Activated CD4-positive, CD25-positive, alpha-beta regulatory T cell treated with anti-CD3 and anti-CD28 coated beads, Interleukin-2, amount 50 U/mL, for 16 hours (primary cell): Measurements from ENCODE around the gene FOXA2.
"Not testable (repeated sequence)": the region's sequence is repeated elsewhere in the genome, so short reads cannot be mapped to it uniquely, and the experiment has no call there.

Source experiments
- DNase-seq: peaks from one replicate; pipeline ENCODE4 v3.0.0-alpha.2; 2020; ENCODE audit warnings: low read depth, low spot score

FOXA2 gene

GRCh38 chr20:22584522-22584921 is at the start of gene FOXA2:
FOXA2 (minus strand) TSS chr20:22584572; CDS start chr20:22584278, 294 bp downstream.
- DNase-seq, result no peak

GRCh38 chr20:22630701-22631100 is 46.3 kb upstream of the FOXA2 start:
- no peak for DNase-seq

- DNase-seq, result no peak
Measured at GRCh38 chr20:22629927-22630326, 45.6 kb upstream of the FOXA2 start.

- no peak for DNase-seq
Measured at GRCh38 chr20:22629447-22629846, 45.1 kb upstream of the FOXA2 start.

GRCh38 chr20:22626496-22626895 is 42.1 kb upstream of the FOXA2 start:
- DNase-seq, result no peak

DNA sequence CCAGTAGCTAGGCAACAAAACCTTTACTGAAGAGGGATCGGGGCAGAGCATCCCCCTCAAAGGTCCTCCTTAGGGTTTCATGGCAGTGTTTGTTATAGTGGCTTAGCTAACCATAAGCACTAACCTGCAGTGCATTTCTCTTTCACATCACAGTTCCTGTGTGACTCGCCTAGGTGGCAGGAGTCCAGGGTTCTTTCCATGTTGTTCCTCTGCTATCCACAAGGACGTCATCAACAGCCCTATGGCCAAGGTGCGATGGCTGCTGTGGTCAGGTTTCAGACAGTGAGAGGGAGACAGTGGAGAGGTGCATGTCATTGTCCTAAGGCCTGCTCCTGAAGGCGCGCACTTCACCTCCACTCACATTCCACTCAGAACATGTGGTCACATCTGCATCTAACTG is 38.8 kb upstream of the FOXA2 start:
- DNase-seq, result no peak

DNA sequence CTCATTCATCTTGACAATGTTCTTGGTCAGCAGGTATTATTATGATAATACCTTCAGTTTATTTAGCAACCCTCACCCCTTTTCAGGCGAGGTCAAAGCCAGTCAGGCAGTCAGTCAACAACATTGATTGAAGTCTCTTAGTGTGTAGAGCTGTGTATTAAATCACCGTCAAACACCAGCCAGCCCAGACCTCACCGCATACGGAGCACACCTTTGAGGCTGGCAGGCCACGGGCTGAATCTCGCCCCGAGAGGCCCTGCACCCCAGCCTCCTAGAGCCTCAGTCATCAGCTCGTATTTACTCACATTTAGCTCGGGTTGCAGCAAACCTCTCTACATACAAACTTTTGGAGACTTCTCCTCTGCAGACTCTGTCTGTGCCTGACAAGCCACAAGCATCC is 36.0 kb upstream of the FOXA2 start:
- DNase-seq, result no peak

DNA sequence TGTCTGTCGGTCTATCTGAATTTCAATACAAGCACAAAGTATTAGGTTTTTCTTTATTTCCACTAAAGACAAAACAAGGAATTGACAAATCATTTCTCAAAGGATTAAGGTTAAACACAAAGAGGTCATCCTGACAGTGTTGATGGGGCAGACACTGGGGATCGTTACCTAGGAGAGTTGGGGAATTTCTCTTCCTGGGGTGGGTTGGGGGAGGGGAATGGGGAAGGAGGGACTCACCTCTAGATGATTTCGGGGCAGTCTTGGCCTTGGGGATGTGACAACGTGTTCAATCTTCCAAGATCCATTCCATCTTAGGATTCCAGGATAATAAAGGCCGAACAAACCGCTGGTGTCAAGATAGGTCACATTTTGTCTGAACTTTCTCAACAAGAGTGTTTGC is 35.4 kb upstream of the FOXA2 start:
- DNase-seq, result no peak

DNA sequence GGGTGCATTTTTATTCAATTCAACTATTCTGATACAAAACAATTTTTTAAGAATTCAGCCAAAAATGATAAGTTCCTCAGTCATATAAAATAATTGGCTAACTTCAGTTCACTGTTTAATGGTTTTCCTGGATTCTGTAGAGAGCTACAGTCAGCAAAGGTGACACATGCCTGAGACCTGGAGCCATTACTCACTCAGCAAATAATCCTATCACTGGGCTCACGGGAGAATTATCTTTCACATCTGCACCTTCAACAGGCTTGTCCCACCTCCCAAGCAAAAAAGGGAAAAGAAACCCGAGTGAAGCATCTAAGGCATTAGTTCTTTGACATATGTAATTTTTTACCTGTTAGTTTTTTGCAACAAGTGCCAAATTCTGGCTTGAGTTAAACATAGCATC is 34.9 kb upstream of the FOXA2 start:
- DNase-seq, result no peak

DNA sequence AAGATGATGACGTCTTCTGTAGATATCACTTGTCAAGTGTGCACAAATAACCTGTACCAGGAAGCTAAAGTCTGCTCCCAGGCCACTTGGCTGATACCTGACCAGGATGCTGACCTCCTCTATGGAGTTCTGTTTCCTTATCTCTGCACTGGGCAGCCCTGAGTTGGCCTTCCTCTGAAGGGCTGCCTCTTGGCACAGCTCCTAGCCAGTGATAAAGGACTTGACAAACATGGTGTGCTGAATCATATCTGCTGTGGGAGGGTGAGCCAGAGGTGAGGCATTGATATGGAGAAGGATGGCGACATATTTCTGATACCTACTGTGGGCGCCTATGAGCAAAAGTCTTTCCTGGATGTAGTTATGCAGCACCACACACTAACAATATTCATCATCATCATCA is 32.8 kb upstream of the FOXA2 start:
- no peak for DNase-seq

- no peak for DNase-seq
Measured at GRCh38 chr20:22616551-22616950, 32.2 kb upstream of the FOXA2 start.

GRCh38 chr20:22615425-22615824 is 31.1 kb upstream of the FOXA2 start:
- no peak for DNase-seq

- DNase-seq, result no peak
Measured at GRCh38 chr20:22611636-22612035, 27.3 kb upstream of the FOXA2 start.

DNA sequence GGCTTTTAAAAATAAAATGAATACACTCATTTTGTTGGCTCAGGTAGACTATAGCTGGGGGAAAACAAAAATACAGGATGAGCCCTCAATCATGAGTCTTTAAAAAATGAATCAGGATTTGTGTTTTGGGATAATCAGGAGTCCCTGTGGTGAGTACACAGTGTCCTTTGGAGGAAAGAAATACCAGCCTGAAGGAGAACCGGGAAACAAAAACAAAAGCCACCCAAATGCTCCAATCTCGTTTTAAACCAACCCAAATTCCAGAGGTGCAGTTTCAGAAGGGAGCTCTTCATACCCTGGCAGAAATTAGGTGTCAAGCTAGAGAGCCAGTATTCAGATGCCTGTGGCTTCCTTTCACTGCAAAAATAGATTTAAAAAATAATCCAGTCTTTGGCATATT is 23.3 kb upstream of the FOXA2 start:
- no peak for DNase-seq

DNA sequence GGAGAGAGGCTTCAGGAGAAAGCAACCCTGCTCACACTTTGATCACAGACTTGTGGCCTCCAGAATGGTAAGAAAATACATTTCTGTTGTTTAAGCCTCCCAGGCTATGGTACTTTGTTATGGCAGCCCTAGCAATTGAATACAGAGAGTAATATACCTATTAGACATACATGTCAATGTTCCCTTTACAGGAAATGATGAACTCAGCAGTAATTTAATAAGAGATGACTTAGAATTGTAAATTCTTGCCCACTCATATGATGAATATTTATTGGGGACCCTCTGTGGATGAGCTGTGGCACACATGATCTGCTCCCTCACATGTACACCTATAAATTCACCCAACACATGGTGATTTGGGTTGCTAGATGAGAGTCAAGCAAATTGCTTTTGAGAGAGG is 20.4 kb upstream of the FOXA2 start:
- no peak for DNase-seq

- DNase-seq, result no peak
Measured at GRCh38 chr20:22601361-22602141, 17.2 kb upstream of the FOXA2 start.

- not testable (repeated sequence) for DNase-seq
Measured at GRCh38 chr20:22599258-22599657, 14.9 kb upstream of the FOXA2 start.

GRCh38 chr20:22597303-22597702 is 12.9 kb upstream of the FOXA2 start:
- DNase-seq, result no peak

DNA sequence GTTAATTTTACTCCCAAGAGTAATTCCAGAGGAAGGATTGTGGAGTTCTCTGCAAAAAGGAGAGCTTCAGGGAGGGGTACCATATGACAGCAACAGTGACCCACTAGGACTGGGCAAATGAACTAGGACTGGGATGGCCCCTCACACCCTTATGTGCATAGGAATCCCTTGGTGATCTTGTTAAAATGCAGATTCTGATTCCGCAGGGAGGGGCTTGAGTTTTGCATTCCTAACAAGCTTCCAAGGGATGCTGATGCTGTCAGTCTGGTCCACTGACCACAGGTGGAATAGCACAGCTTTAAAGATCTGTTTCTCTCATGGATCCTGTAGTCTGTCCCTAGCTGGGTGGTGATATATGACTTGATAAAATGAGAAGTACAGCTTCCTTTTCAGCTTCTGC is 6.3 kb upstream of the FOXA2 start:
- DNase-seq, result no peak

DNA sequence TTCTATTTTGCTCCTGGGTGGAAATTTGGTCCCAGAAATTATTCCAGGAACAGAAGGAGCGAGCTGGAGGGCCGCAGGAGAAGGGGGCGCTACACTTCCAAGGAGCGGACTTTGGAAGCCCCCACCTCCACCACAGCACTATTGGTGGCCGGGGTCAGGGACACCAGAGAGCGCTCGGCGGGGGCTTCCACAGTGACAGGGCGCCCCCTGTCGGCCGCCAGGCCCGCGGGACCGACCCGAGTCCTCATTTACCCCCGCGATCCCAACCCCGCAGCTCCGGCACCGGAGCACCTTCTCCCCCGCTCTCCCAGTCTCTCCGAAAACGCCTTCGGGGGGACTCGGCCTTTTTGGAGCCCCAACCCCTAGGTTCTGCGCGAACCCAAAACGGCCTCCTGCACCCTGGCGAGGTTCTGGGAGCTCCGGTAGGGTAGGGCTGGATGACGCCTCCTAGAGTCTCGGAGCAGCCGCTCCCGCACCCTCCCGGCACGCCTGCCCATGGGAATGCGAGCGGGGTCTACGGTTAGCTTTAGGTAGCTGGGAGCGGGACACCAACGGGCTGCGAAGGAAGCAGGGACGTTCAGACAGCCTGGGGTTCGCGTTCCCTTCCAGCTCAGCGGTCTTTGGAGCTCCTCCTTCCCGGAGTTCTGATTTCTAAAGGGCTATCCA is 2.4 kb upstream of the FOXA2 start:
- no peak for DNase-seq

DNA sequence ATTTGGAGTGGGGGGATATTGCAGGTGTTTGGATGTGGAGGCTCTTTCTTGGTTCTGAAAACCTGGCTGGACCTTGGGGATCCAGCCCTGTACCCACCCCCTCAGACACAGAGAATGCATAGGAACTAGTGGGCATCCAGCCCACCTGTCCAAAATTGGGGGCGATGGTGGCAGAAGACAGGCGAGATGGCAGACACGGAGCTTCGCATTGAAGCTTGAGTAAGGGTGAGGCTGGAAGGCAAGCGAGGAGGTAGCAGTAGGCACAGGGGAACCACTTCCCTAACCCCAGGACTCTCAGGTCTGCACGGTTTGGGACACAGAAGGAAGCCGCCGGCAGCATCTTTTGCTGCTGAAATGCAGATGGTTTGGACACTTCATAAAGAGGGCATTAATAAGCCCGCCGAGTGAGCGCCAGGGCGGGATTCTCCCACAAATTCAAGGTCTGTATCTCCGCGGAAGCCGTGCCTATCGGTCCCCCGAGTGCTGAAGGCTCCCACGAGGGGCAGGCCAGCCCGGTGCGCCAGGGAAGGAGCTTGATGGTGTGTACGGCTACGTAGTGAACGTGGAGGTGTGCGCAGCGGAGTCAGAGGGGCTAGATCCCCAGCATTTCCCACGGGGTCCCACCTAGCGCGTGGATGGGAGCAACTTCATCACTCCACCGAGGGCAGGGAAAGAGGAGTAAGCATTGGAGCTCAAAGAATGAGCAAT is 1.6 kb upstream of the FOXA2 start:
- DNase-seq, result no peak

- DNase-seq, result no peak
Measured at GRCh38 chr20:22584922-22585785, 782 bp upstream of the FOXA2 start.
